H1 (cell line): ENCODE results near the gene SLC35G2. TPM values are rescaled to one million over a fixed set of nuclear protein-coding genes. Genes with fewer than 3 reads are reported as not detected.

Source experiments
- CTCF ChIA-PET: fragments of 300-600 bp; sonication (Branson Sonifier 250); formaldehyde crosslinking; loops from one replicate; lab custom pipeline; 2021; ENCODE audit not compliant: partially characterized antibody; lab: Charles Lee
- POLR2A ChIA-PET: fragments of 300-600 bp; sonication (Branson Sonifier 250); formaldehyde crosslinking; loops from one replicate; lab custom pipeline; 2021; ENCODE audit warnings: inconsistent platforms; ENCODE audit not compliant: partially characterized antibody; lab: Charles Lee
- DNase-seq, 2 experiments: peaks; one replicate each; pipeline versions ENCODE4 v3.0.0 to v3.0.0-alpha.2; 2010 to 2022; ENCODE audit warnings: low spot score in 2 of 2, low read depth in 1 of 2, mixed read lengths in 1 of 2
- FAIRE-seq: peaks from 2 replicates; lab custom pipeline; 2011; peaks lifted over from hg19 to GRCh38; lab: Jason Lieb, UNC
- H2AFZ ChIP-seq: 2 replicates; pipeline ENCODE4 v1.8.1; 2012; ENCODE audit warnings: low read length, inconsistent platforms
- H2AK5ac ChIP-seq: 2 replicates; pipeline ENCODE4 v1.6.1; 2013; ENCODE audit warnings: low read depth, low read length
- H2BK120ac ChIP-seq: replicated peaks from 2 replicates; pipeline ENCODE3; 2013; ENCODE audit warnings: low read depth, low read length, inconsistent platforms
- H2BK12ac ChIP-seq: 2 replicates; pipeline ENCODE4 v1.6.1; 2013; ENCODE audit warnings: low read depth, low read length
- H2BK15ac ChIP-seq: 2 replicates; pipeline ENCODE4 v1.6.1; 2013; ENCODE audit warnings: low read length
- H2BK20ac ChIP-seq: 2 replicates; pipeline ENCODE4 v1.6.1; 2013; ENCODE audit warnings: low read length
- H2BK5ac ChIP-seq: 2 replicates; pipeline ENCODE4 v1.6.1; 2013; ENCODE audit warnings: low read depth, low read length
- H3K14ac ChIP-seq: 2 replicates; pipeline ENCODE4 v1.6.1; 2013; ENCODE audit warnings: inconsistent platforms; ENCODE audit not compliant: insufficient read length
- H3K18ac ChIP-seq: 2 replicates; pipeline ENCODE4 v1.6.1; 2013; ENCODE audit warnings: low read length; ENCODE audit errors: extremely low read depth
- H3K23ac ChIP-seq: 2 replicates; pipeline ENCODE4 v1.6.1; 2013; ENCODE audit warnings: inconsistent platforms; ENCODE audit not compliant: insufficient read length
- H3K23me2 ChIP-seq: 2 replicates; pipeline ENCODE4 v1.6.1; 2013; ENCODE audit warnings: low read depth, low read length
- H3K27ac ChIP-seq: 2 replicates; pipeline ENCODE4 v1.6.1; 2011; ENCODE audit warnings: low read depth, low read length, inconsistent platforms
- H3K27me3 ChIP-seq, 4 experiments: replicated peaks in 1 of 4; 1 replicate in 1 of 4; 2 replicates in 3 of 4; pipeline versions ENCODE4 v1.6.1 to v1.8.1; 2011 to 2013; ENCODE audit warnings: low read length in 3 of 4, mild to moderate bottlenecking in 3 of 4, inconsistent platforms in 2 of 4, mixed read lengths in 2 of 4, moderate library complexity in 1 of 4; ENCODE audit not compliant: control insufficient read depth in 3 of 4, insufficient read depth in 3 of 4; ENCODE audit errors: extremely low read depth in 1 of 4
- H3K36me3 ChIP-seq, 4 experiments: 2 replicates each; pipeline versions ENCODE4 v1.6.1 to v1.8.1; 2011 to 2013; ENCODE audit warnings: mild to moderate bottlenecking in 4 of 4, low read length in 3 of 4, moderate library complexity in 2 of 4, control low read depth in 1 of 4, inconsistent platforms in 1 of 4; ENCODE audit not compliant: insufficient read depth in 4 of 4, control insufficient read depth in 2 of 4
- H3K4ac ChIP-seq: replicated peaks from 2 replicates; pipeline ENCODE3; 2013; ENCODE audit warnings: low read length, low read depth, mixed read lengths, inconsistent platforms; ENCODE audit not compliant: insufficient read length
- H3K4me1 ChIP-seq, 4 experiments: replicated peaks in 1 of 4; 1 replicate in 1 of 4; 2 replicates in 3 of 4; pipeline versions ENCODE4 v1.6.1 to v1.8.1; 2011 to 2013; ENCODE audit warnings: low read length in 3 of 4, inconsistent platforms in 2 of 4, mixed read lengths in 1 of 4; ENCODE audit not compliant: insufficient read depth in 4 of 4, control insufficient read depth in 3 of 4
- H3K4me2 ChIP-seq, 2 experiments: 2 replicates each; pipeline versions ENCODE4 v1.6.1 to v1.8.1; 2011 to 2013; ENCODE audit warnings: low read depth in 2 of 2, low read length in 2 of 2, control low read depth in 1 of 2, inconsistent platforms in 1 of 2, mild to moderate bottlenecking in 1 of 2; ENCODE audit not compliant: insufficient read depth in 1 of 2
- H3K4me3 ChIP-seq, 4 experiments: fragments of 200-600, 300-600 bp in 1 of 4; sonication (generic), shearing (Covaris generic), sonication (Bioruptor Twin) in 1 of 4; 2 replicates each; pipeline versions ENCODE4 v1.5.1 to v1.8.1; 2011 to 2016; ENCODE audit warnings: low read length in 4 of 4, low read depth in 3 of 4, control low read depth in 2 of 4, inconsistent platforms in 2 of 4, mild to moderate bottlenecking in 2 of 4, mixed read lengths in 1 of 4, moderate library complexity in 1 of 4; ENCODE audit not compliant: insufficient read depth in 2 of 4; ENCODE audit errors: extremely low read depth in 1 of 4
- H3K56ac ChIP-seq: replicated peaks from 2 replicates; pipeline ENCODE3; 2013; ENCODE audit warnings: low read depth, mild to moderate bottlenecking, mixed read lengths, low read length, inconsistent platforms; ENCODE audit not compliant: insufficient read length
- H3K79me1 ChIP-seq: 2 replicates; pipeline ENCODE4 v1.6.1; 2013; ENCODE audit warnings: low read depth, low read length, control low read depth
- H3K79me2 ChIP-seq, 2 experiments: 2 replicates each; pipeline versions ENCODE4 v1.6.1 to v1.8.1; 2012 to 2013; ENCODE audit warnings: low read length in 2 of 2, mild to moderate bottlenecking in 2 of 2, inconsistent platforms in 1 of 2; ENCODE audit not compliant: insufficient read depth in 2 of 2, control insufficient read depth in 1 of 2
- H3K9ac ChIP-seq, 4 experiments: replicated peaks in 1 of 4; 1 replicate in 1 of 4; 2 replicates in 3 of 4; pipeline versions ENCODE4 v1.6.1 to v1.8.1; 2011 to 2013; ENCODE audit warnings: low read depth in 3 of 4, low read length in 3 of 4, control low read depth in 2 of 4, mild to moderate bottlenecking in 2 of 4, moderate library complexity in 2 of 4, inconsistent platforms in 1 of 4; ENCODE audit errors: extremely low read depth in 1 of 4
- H3K9me3 ChIP-seq, 2 experiments: 2 replicates each; pipeline versions ENCODE4 v1.6.1 to v1.8.1; 2012 to 2013; ENCODE audit warnings: mild to moderate bottlenecking in 2 of 2, moderate library complexity in 2 of 2, control low read depth in 1 of 2, inconsistent platforms in 1 of 2, low read depth in 1 of 2, low read length in 1 of 2, mixed read lengths in 1 of 2; ENCODE audit not compliant: insufficient read depth in 2 of 2
- H4K20me1 ChIP-seq, 2 experiments: replicated peaks in 1 of 2; 2 replicates each; pipeline versions ENCODE3 to v1.8.1; 2011 to 2013; ENCODE audit warnings: inconsistent platforms in 2 of 2, low read length in 2 of 2, mild to moderate bottlenecking in 1 of 2; ENCODE audit not compliant: insufficient read depth in 2 of 2, control insufficient read depth in 1 of 2
- H4K5ac ChIP-seq: 2 replicates; pipeline ENCODE4 v1.6.1; 2013; ENCODE audit warnings: low read length, low read depth, mixed read lengths, inconsistent platforms; ENCODE audit not compliant: insufficient read length
- H4K8ac ChIP-seq: 2 replicates; pipeline ENCODE4 v1.8.0; 2013; ENCODE audit warnings: mild to moderate bottlenecking, moderate library complexity, low read length, inconsistent platforms; ENCODE audit not compliant: insufficient read depth; ENCODE audit errors: extremely low read depth
- H4K91ac ChIP-seq: replicated peaks from 2 replicates; pipeline ENCODE3; 2013; ENCODE audit warnings: low read length, mixed read lengths, inconsistent platforms; ENCODE audit not compliant: insufficient read length
- CBX8 ChIP-seq: fragments of 300-800, 300-1000 bp; sonication (generic); IDR thresholded peaks from 2 replicates; pipeline ENCODE4 v1.7.1; 2016; ENCODE audit warnings: low read depth, low read length, borderline replicate concordance
- CEBPB ChIP-seq: IDR thresholded peaks from 2 replicates; pipeline ENCODE4 v1.6.1; 2012; ENCODE audit warnings: low read depth, low read length
- GABPA ChIP-seq: IDR thresholded peaks from 2 replicates; pipeline ENCODE4 v1.6.1; 2011; ENCODE audit warnings: mild to moderate bottlenecking, low read length, moderate library complexity, borderline replicate concordance; ENCODE audit not compliant: insufficient read depth
- MAFK ChIP-seq: IDR thresholded peaks from 2 replicates; pipeline ENCODE4 v1.6.1; 2012; ENCODE audit warnings: low read depth, mild to moderate bottlenecking, improper control_type of control experiment, low read length
- WGBS, 2 experiments: shearing (Covaris generic) in 1 of 2; methylation state at CpG; one replicate each; pipeline versions ENCODE4 v1.1.6 to v1.1.7; 2013 to 2015; ENCODE audit warnings: low lambda C conversion rate in 2 of 2, mixed read lengths in 2 of 2, inconsistent platforms in 1 of 2, low coverage in 1 of 2, missing lambda C conversion rate in 1 of 2; ENCODE audit not compliant: insufficient replicate concordance in 2 of 2, insufficient coverage in 1 of 2, insufficient read length in 1 of 2; ENCODE audit errors: extremely low coverage in 1 of 2, missing lambda C conversion rate in 1 of 2; 5-methylcytosine and 5-hydroxymethylcytosine counted together
- polyA plus RNA-seq, 7 experiments: library from polyadenylated mRNA; depleted of rRNA in 3 of 7; stranded (reverse) in 5 of 7; unstranded in 2 of 7; fragments of >200 nt in 5 of 7; fragments of 200-250 nt in 2 of 7; gene quantifications; 1 replicate in 5 of 7; 2 replicates in 1 of 7; 4 replicates in 1 of 7; pipeline versions ENCODE4 v1.2.1 to v1.2.3, GENCODE V29; 2011 to 2013; ENCODE audit warnings: missing spikeins in 2 of 7, mixed read lengths in 2 of 7
- total RNA-seq: library from RNA; stranded (reverse); fragmentation: NEBNext Ultra II Directional; extraction: Animal tissue kit (Norgen Biotek cat#: 25700); gene quantifications from 2 replicates; pipeline ENCODE4 v1.2.1, GENCODE V29; 2021

The SLC35G2 gene
- total and polyA plus RNA-seq, 2 of the 8 experiments (the other 6 are each of a cell fraction or from before 2014, with no cell fraction given), result 5.2 to 6.4 TPM

GRCh38 chr3:136844724-136845123 lies 25.8 kb downstream of the SLC35G2 start:
- FAIRE-seq, result no peak
- CTCF ChIA-PET, result no interaction called here

More at GRCh38 chr3:136844724-136845123, 25.8 kb downstream of the SLC35G2 start:
- Histone ChIP-seq H3K9me3 (no peaks in the 10 kb centered on the region), H3K79me1 (no peaks in the 10 kb centered on the region; the same call in 1 of the 2 replicates), H3K79me2 (peaks cover 0 to 13% of the 10 kb centered on the region in 2 experiments; a peak in 1 of 4 replicates), H3K9ac (no peak overlapping the region), H3K14ac (no peak overlapping the region), H3K4me2 (no peak overlapping the region), H2BK5ac (no peak overlapping the region), H2BK12ac (no peak overlapping the region), H3K23ac (no peak overlapping the region), H2BK15ac (no peak overlapping the region), H2AFZ (no peak overlapping the region), H4K5ac (no peak overlapping the region), H2BK120ac (no peak overlapping the region), H3K4me3 (no peak overlapping the region), H2BK20ac (no peak overlapping the region), H3K23me2 (no peaks in the 10 kb centered on the region), H3K36me3 (peaks cover 0 to 10% (median 2%) of the 10 kb centered on the region in 4 experiments; a peak in 3 of 8 replicates), H3K27ac (no peak overlapping the region), H3K4me1 (no peaks in the 10 kb centered on the region), H3K27me3 (no peaks in the 10 kb centered on the region), H2AK5ac (no peak overlapping the region), H3K18ac (no peak overlapping the region), H4K20me1 (peaks cover 0 to 2% of the 10 kb centered on the region in 2 experiments), H4K91ac (no peak overlapping the region), H3K4ac (no peak overlapping the region), H3K56ac (no peak overlapping the region), H4K8ac (no peak overlapping the region)
- POLR2A ChIA-PET, result interaction anchor here (0.6 to 1.4 kb wide), 2 partner anchors 17 to 99 kb away, joined by 3 read pairs; partner anchors contain the start of gene NCK1
- TF ChIP-seq CEBPB (no peak), GABPA (no peak), MAFK (no peak), CBX8 (no peak)
- WGBS, 2 experiments, result no CpG with 5 or more reads among the region's 1 CpG
- no peak for DNase-seq
